HEK293T (cell line): ENCODE data around the gene BORCS5.

Experiments
- BHLHE40 ChIP-seq: fragments of 450-650 bp; IDR thresholded peaks from 2 replicates; pipeline ENCODE4 v1.6.1; 2016; ENCODE audit warnings: mild to moderate bottlenecking, moderate library complexity, borderline replicate concordance
- ELF4 ChIP-seq: fragments of 450-650 bp; IDR thresholded peaks from 2 replicates; pipeline ENCODE4 v1.6.1; 2017; ENCODE audit warnings: antibody characterized with exemption

DNA sequence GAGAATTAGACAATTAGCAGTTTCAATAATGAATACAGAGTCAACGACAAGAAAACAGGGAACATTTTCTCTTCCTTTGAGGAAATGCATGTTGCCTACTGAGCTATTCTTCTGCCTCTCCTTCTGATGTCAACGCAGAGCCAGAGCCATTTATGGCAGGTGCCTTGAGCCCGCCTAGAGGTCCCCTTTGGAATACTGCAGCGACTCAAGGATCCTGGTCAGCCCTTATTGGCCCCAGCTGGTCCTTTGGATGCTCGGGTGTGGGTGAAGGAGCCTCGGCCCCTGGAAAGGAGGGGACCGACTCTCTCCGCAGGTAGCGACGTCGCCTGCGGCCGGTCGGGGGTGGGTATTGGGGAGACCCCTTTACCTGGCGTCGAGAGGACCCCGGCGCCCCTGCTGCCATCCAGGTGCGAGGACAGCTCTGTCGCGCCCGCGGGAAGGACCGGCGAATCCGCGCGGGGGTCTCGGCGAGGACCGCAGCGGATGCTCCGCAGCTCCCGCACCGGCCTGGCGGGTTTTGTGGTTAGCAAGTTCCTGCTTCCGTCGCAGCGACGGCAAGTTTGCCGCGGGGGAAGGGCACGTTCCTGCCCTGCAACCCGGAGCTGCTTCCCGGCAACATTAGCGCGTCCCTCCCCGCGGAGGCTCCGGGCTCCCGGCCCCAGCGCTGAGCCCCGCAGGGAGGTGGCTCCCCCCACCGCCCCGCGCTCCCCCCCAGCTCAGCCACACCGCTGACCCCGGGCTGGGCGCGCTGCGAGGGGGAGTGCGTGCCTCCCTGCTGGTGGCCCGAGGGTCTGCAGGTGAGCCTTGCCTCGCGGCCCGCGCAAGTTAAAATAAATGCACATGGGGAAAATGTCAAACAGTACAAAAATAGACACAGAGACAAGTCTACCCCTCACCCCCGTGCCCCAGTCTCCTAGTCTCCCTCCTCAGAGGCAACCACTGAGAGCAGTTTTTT lies 6.9 kb upstream of the BORCS5 start, which contains the start of gene MANSC1:
- no peak for TF ChIP-seq ELF4
- no peak for TF ChIP-seq BHLHE40
